A549 (cell line): Measurements from ENCODE around the gene RCAN3. TPM values are rescaled to one million over a fixed set of nuclear protein-coding genes. Genes with fewer than 3 reads are reported as not detected.

Experiments
- ATAC-seq, 2 experiments: fragments of 200-7000 bp in 1 of 2; fragments of >200 bp in 1 of 2; cut with Nextera tagmentation in 1 of 2; cut with Tn5 transposase in 1 of 2; 3 replicates each; pipeline versions ENCODE4 v1.8.0 to v1.9.1; 2018 to 2020; ENCODE audit warnings: mild to moderate bottlenecking in 1 of 2, moderate library complexity in 1 of 2
- CTCF ChIA-PET: fragments of 300-600 bp; sonication (Branson Sonifier 250); formaldehyde crosslinking; extraction: SDS; loops from one replicate; lab custom pipeline; 2021; ENCODE audit warnings: antibody characterized with exemption, inconsistent platforms; lab: Yijun Ruan, JAX
- POLR2A ChIA-PET: fragments of 350-600 bp; formaldehyde crosslinking; extraction: SDS; loops from one replicate; lab custom pipeline; 2021; ENCODE audit warnings: antibody characterized with exemption, inconsistent platforms; lab: Yijun Ruan, JAX
- DNase-seq, 2 experiments: peaks; one replicate each; pipeline versions ENCODE4 v3.0.0 to v3.0.0-alpha.2; 2011 to 2016; ENCODE audit warnings: low read depth in 1 of 2, low spot score in 1 of 2
- FAIRE-seq: peaks from 2 replicates; lab custom pipeline; 2011; peaks lifted over from hg19 to GRCh38; lab: Jason Lieb, UNC
- H3K27ac ChIP-seq, 2 experiments: fragments of >200 bp; sonication (Bioruptor Twin); formaldehyde crosslinking; 3 replicates each; pipeline ENCODE4 v1.5.1; 2016 to 2017
- H3K4me1 ChIP-seq: fragments of >200 bp; sonication (Bioruptor Twin); formaldehyde crosslinking; 3 replicates; pipeline ENCODE4 v1.6.1; 2016
- H3K4me2 ChIP-seq: fragments of >200 bp; sonication (Bioruptor Twin); formaldehyde crosslinking; 3 replicates; pipeline ENCODE4 v1.6.1; 2016
- H3K4me3 ChIP-seq: fragments of >200 bp; sonication (Bioruptor Twin); formaldehyde crosslinking; 3 replicates; pipeline ENCODE4 v1.5.1; 2016
- H3K9me3 ChIP-seq: fragments of >200 bp; sonication (Bioruptor Twin); formaldehyde crosslinking; 3 replicates; pipeline ENCODE4 v1.6.1; 2016
- ATOH8 ChIP-seq: fragments of 250-450 bp; sonication (Bioruptor Pico); IDR thresholded peaks from 2 replicates; pipeline ENCODE4 v1.5.0; 2020; ENCODE audit warnings: low read depth, mild to moderate bottlenecking, moderate library complexity
- BHLHE40 ChIP-seq: IDR thresholded peaks from 2 replicates; pipeline ENCODE4 v1.6.1; 2012; ENCODE audit warnings: low read depth, low read length, inconsistent platforms
- CBX8 ChIP-seq: fragments of 200-600 bp; sonication (generic); IDR thresholded peaks from 2 replicates; pipeline ENCODE4 v1.6.1; 2016
- CEBPB ChIP-seq, 2 experiments: fragments of >200 bp in 1 of 2; sonication (Bioruptor Twin) in 1 of 2; formaldehyde crosslinking in 1 of 2; IDR thresholded peaks; 2 replicates each; pipeline ENCODE4 v1.6.1; 2012 to 2016
- E2F6 ChIP-seq: IDR thresholded peaks from 2 replicates; pipeline ENCODE4 v1.6.1; 2012; ENCODE audit warnings: low read depth, borderline replicate concordance
- FOSL2 ChIP-seq, 2 experiments: fragments of 450-650 bp in 1 of 2; fragments of >200 bp in 1 of 2; sonication (Bioruptor Twin) in 1 of 2; formaldehyde crosslinking; IDR thresholded peaks; 2 replicates each; pipeline versions ENCODE4 v1.5.0 to v1.6.1; 2016 to 2020; ENCODE audit warnings: mild to moderate bottlenecking in 1 of 2, moderate library complexity in 1 of 2
- FOXS1 ChIP-seq: fragments of 250-450 bp; sonication (Bioruptor Pico); IDR thresholded peaks from 2 replicates; pipeline ENCODE4 v1.5.0; 2020; ENCODE audit warnings: mild to moderate bottlenecking, moderate library complexity
- GATA3 ChIP-seq: IDR thresholded peaks from 2 replicates; pipeline ENCODE4 v1.6.1; 2012; ENCODE audit warnings: borderline replicate concordance
- HEYL ChIP-seq: fragments of 250-450 bp; sonication (Bioruptor Pico); IDR thresholded peaks from 2 replicates; pipeline ENCODE4 v1.8.0; 2021; ENCODE audit warnings: mild to moderate bottlenecking, moderate library complexity
- HOXA7 ChIP-seq: fragments of 250-450 bp; sonication (Bioruptor Pico); IDR thresholded peaks from 2 replicates; pipeline ENCODE4 v1.5.0; 2020; ENCODE audit warnings: mild to moderate bottlenecking, moderate library complexity
- HOXB13 ChIP-seq: fragments of 250-450 bp; sonication (Bioruptor Pico); IDR thresholded peaks from 2 replicates; pipeline ENCODE4 v1.5.0; 2020; ENCODE audit warnings: low read depth, mild to moderate bottlenecking, moderate library complexity
- HOXB5 ChIP-seq: fragments of 250-450 bp; sonication (Bioruptor Pico); IDR thresholded peaks from 2 replicates; pipeline ENCODE4 v1.5.0; 2020; ENCODE audit warnings: mild to moderate bottlenecking, moderate library complexity
- KDM1A ChIP-seq: fragments of 200-600 bp; sonication (generic); IDR thresholded peaks from 2 replicates; pipeline ENCODE4 v1.6.1; 2016; ENCODE audit warnings: low read depth, mild to moderate bottlenecking
- MAZ ChIP-seq: fragments of 150-350 bp; IDR thresholded peaks from 2 replicates; pipeline ENCODE4 v1.6.1; 2014; ENCODE audit warnings: antibody characterized with exemption, low read depth, low read length, borderline replicate concordance
- MYC ChIP-seq: IDR thresholded peaks from 2 replicates; pipeline ENCODE4 v1.6.1; 2012; ENCODE audit warnings: mild to moderate bottlenecking, inconsistent platforms, low read length, improper control_type of control experiment, borderline replicate concordance
- NR3C1 ChIP-seq: fragments of >200 bp; sonication (Bioruptor Twin); formaldehyde crosslinking; IDR thresholded peaks from 3 replicates; pipeline ENCODE4 v1.6.1; 2017
- PHF8 ChIP-seq: fragments of 200-600 bp; sonication (generic); IDR thresholded peaks from 2 replicates; pipeline ENCODE4 v1.6.1; 2016; ENCODE audit warnings: low read depth, mild to moderate bottlenecking, antibody characterized with exemption, moderate library complexity, borderline replicate concordance
- POLR2AphosphoS2 ChIP-seq: conservative IDR thresholded peaks from 2 replicates; pipeline ENCODE4 v1.6.1; 2012; ENCODE audit warnings: low read length, improper control_type of control experiment, inconsistent platforms
- RAD21 ChIP-seq, 2 experiments: fragments of >200 bp in 1 of 2; sonication (Bioruptor Twin) in 1 of 2; formaldehyde crosslinking in 1 of 2; IDR thresholded peaks in 1 of 2; conservative IDR thresholded peaks in 1 of 2; 2 replicates in 1 of 2; 3 replicates in 1 of 2; pipeline ENCODE4 v1.6.1; 2012 to 2018; ENCODE audit warnings: inconsistent platforms in 1 of 2
- RFX5 ChIP-seq: fragments of 450-650 bp; IDR thresholded peaks from 2 replicates; pipeline ENCODE4 v1.7.1; 2014; ENCODE audit warnings: antibody characterized with exemption, mild to moderate bottlenecking, moderate library complexity
- SMC3 ChIP-seq: fragments of >200 bp; sonication (Bioruptor Twin); formaldehyde crosslinking; IDR thresholded peaks from 3 replicates; pipeline ENCODE4 v1.6.1; 2018; ENCODE audit warnings: inconsistent platforms
- TFCP2L1 ChIP-seq: fragments of 250-450 bp; sonication (Bioruptor Pico); IDR thresholded peaks from 2 replicates; pipeline ENCODE4 v1.5.0; 2021; ENCODE audit warnings: mild to moderate bottlenecking
- ZC3H11A ChIP-seq: fragments of 450-650 bp; IDR thresholded peaks from 2 replicates; pipeline ENCODE4 v1.6.1; 2014; ENCODE audit warnings: antibody characterized with exemption, mild to moderate bottlenecking
- ZFP36 ChIP-seq: fragments of 450-650 bp; IDR thresholded peaks from 2 replicates; pipeline ENCODE4 v1.6.1; 2014; ENCODE audit warnings: borderline replicate concordance; ENCODE audit not compliant: partially characterized antibody
- WGBS: methylation state at CpG from one replicate; pipeline ENCODE4 v1.1.6; 2017; ENCODE audit errors: missing lambda C conversion rate; 5-methylcytosine and 5-hydroxymethylcytosine counted together
- polyA plus RNA-seq, 4 experiments: library from polyadenylated mRNA; depleted of rRNA in 3 of 4; stranded (reverse); fragments of >200 nt; fragmentation: RNase III in 1 of 4; extraction: RNeasy Plus Mini Kit Qiagen cat#74134 plus additional on column Dnase treatment in 1 of 4; gene quantifications; 2 replicates in 3 of 4; 3 replicates in 1 of 4; pipeline ENCODE4 v1.2.3, GENCODE V29; 2011 to 2017
- TF ChIP-seq, protein P1 (sequence below): fragments of 450-650 bp; IDR thresholded peaks from 2 replicates; pipeline ENCODE4 v1.6.1; 2014; ENCODE audit warnings: antibody characterized with exemption
- TF ChIP-seq, protein P2 (sequence below): fragments of >200 bp; sonication (Bioruptor Twin); formaldehyde crosslinking; IDR thresholded peaks from 3 replicates; pipeline ENCODE4 v1.6.1; 2016
- TF ChIP-seq, protein P3 (sequence below): fragments of 150-350 bp; IDR thresholded peaks from 2 replicates; pipeline ENCODE4 v1.6.1; 2014; ENCODE audit warnings: low read depth, mild to moderate bottlenecking, low read length

RCAN3 gene
- polyA plus RNA-seq, 2 of the 4 experiments (the other 2 are of a cell fraction), result 7.4 to 14.6 TPM

DNA sequence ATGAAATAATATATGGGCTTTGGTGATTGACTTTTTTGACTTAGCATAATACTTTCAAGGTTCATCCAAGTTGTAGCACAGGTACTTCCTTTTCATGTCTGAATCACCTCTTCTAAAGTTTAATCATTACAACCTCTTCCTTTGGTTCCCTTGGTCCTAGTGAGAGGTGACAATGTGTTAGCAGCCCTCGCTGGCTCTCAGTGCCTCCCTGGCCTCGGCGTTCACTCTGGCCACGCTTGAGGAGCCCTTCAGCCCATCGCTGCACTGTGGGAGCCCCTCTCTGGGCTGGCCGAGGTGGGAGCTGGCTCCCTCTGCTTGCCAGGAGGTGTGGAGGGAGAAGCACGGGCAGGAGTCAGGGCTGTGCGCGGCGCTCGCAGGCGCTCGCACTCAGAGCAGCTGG, 13.0 kb upstream of the RCAN3 start:
- Histone ChIP-seq H3K4me1 (no peaks in the 10 kb centered on the region), H3K4me2 (no peak overlapping the region), H3K27ac (no peak overlapping the region), H3K9me3 (peaks cover 3% of the 10 kb centered on the region; the same call in 1 of the 3 replicates), H3K4me3 (no peak overlapping the region)
- DNase-seq, result no peak
- ChIA-PET CTCF (interaction anchor here (0.5 to 1.3 kb wide), 3 partner anchors 12 to 288 kb away, joined by 3 read pairs; no protein-coding TSS in a partner anchor), POLR2A (no interaction called here)
- TF ChIP-seq FOXS1 (CRISPR knock-in tag) (no peak), KDM1A (no peak), MAZ (no peak), PHF8 (no peak), CEBPB (IDR thresholded peaks at IDR 0.05) (no peak), ZC3H11A (no peak), CBX8 (no peak), HOXA7 (CRISPR knock-in tag) (no peak), RAD21 (conservative IDR thresholded peaks at IDR 0.05 in 1 of 2, IDR thresholded peaks at IDR 0.05 in 1 of 2) (no peak), POLR2AphosphoS2 (no peak), RFX5 (no peak), HOXB5 (CRISPR knock-in tag) (no peak), FOSL2 (IDR thresholded peaks at IDR 0.05) (no peak), FOSL2 (CRISPR knock-in tag; IDR thresholded peaks at IDR 0.05) (no peak), GATA3 (no peak)
- TF ChIP-seq, protein P1, sequence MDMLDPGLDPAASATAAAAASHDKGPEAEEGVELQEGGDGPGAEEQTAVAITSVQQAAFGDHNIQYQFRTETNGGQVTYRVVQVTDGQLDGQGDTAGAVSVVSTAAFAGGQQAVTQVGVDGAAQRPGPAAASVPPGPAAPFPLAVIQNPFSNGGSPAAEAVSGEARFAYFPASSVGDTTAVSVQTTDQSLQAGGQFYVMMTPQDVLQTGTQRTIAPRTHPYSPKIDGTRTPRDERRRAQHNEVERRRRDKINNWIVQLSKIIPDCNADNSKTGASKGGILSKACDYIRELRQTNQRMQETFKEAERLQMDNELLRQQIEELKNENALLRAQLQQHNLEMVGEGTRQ, result no peak
- 69% methylated on average over 7 of the region's 13 CpGs for WGBS
- no peak for FAIRE-seq
- no peak for ATAC-seq

DNA sequence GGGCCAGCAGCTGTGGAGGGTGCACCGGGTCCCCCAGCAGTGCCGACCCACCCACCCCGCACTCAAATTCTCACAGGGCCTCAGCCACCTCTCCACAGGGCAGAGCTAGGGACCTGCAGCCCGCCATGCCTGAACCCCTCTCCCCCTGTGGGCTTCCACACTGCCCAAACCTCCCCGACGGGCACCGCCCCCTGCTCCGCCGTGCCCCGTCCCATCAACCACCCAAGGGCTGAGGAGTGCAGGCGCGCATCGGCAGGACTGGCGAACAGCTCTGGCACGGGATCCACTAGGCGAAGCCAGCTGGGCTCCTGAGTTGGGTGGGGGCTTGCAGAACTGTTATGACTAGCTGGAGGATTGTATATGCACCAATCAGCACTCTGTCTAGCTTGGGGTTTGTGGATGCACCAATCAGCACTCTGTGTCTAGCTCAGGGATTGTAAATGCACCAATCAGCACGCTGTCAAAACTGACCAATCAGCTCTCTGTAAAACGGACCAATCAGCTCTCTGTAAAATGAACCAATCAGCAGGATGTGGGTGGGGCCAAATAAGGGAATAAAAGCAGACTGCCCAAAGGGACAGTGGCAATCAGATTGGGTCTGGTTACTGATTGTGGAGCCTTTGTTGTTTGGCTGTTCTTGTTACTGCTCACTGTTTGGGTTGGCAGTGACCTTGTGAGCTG, 12.4 kb upstream of the RCAN3 start:
- no peak overlapping the region for H3K4me2 ChIP-seq
- no peak for FAIRE-seq
- no peak for DNase-seq
- TF ChIP-seq HOXB13 (CRISPR knock-in tag) (no peak), GATA3 (no peak), HEYL (CRISPR knock-in tag) (no peak), CEBPB (IDR thresholded peaks at IDR 0.05) (no peak), ZFP36 (no peak), ZC3H11A (no peak)
- TF ChIP-seq, protein P2, sequence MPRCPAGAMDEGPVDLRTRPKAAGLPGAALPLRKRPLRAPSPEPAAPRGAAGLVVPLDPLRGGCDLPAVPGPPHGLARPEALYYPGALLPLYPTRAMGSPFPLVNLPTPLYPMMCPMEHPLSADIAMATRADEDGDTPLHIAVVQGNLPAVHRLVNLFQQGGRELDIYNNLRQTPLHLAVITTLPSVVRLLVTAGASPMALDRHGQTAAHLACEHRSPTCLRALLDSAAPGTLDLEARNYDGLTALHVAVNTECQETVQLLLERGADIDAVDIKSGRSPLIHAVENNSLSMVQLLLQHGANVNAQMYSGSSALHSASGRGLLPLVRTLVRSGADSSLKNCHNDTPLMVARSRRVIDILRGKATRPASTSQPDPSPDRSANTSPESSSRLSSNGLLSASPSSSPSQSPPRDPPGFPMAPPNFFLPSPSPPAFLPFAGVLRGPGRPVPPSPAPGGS, result no peak
- H3K27ac ChIP-seq, result no peak overlapping the region
- ATAC-seq, result no peak
- peaks cover 3% of the 10 kb centered on the region; the same call in 1 of the 3 replicates for H3K9me3 ChIP-seq
- H3K4me1 ChIP-seq, result no peaks in the 10 kb centered on the region
- no peak overlapping the region for H3K4me3 ChIP-seq
- POLR2A ChIA-PET, result no interaction called here
- CTCF ChIA-PET, result interaction anchor here (0.5 to 1.4 kb wide), 4 partner anchors 11 to 146 kb away, joined by 3 read pairs; partner anchors contain the start of gene NIPAL3
- 72% methylated on average over 2 of the region's 18 CpGs for WGBS

DNA sequence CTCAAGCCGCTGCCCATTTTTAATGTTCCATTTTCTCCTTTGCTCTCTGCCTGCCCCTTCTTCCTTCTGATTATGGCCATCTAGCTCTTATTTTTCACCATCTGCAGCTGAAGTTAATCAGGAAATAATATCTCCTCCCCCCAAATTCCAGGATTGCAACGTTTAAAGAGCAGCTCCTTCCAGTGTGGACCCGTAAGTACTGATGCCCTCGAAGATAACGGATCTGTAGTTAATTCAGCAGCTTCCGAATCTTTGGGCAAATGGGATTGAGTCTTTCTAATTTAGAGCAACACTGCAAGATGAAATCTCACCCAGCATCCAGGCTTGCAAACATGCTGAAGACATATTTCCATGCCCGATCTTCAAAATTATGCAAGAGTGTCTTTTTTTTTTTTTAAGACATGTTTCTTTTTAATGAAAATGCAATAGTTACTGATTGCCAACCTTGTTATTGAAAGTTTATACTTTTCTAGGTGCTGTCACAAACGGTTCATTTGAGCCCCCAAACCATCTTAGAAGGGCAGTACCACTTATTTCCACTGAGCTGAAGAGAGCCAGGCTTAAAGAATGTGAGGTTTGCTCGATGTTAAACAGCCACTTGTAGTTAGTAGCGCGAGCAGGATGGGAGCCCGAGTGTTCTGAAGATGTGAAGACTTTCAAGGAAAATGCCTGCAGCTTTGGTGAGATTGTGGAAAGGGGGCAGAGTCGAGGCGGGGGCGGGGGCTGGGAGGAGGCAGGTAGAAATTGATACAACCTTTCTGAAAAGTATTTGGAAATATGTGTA, 10.9 kb upstream of the RCAN3 start:
- WGBS, result 55% methylated on average over 15 of the region's 15 CpGs
- ATAC-seq, result peak; percentile 54 to 68; a peak in 2 of 6 replicates
- Histone ChIP-seq H3K4me1 (no peaks in the 10 kb centered on the region), H3K27ac (no peak overlapping the region), H3K9me3 (peaks cover 3% of the 10 kb centered on the region; the same call in 1 of the 3 replicates), H3K4me3 (no peak overlapping the region), H3K4me2 (no peak overlapping the region)
- POLR2A ChIA-PET, result no interaction called here
- no peak for FAIRE-seq
- CTCF ChIA-PET, result interaction anchor here (0.5 to 1.4 kb wide), 4 partner anchors 62 to 317 kb away, joined by 3 to 4 read pairs (median 3); partner anchors contain the start of gene NIPAL3
- peak; percentile 3 to 22 for DNase-seq
- TF ChIP-seq MYC (no peak), TFCP2L1 (CRISPR knock-in tag) (no peak), ATOH8 (CRISPR knock-in tag) (no peak), SMC3 (no peak), NR3C1 (no peak), MAZ (no peak), FOXS1 (CRISPR knock-in tag) (no peak), E2F6 (no peak), HOXB5 (CRISPR knock-in tag) (no peak), ZFP36 (no peak), BHLHE40 (no peak)
- TF ChIP-seq, protein P3, sequence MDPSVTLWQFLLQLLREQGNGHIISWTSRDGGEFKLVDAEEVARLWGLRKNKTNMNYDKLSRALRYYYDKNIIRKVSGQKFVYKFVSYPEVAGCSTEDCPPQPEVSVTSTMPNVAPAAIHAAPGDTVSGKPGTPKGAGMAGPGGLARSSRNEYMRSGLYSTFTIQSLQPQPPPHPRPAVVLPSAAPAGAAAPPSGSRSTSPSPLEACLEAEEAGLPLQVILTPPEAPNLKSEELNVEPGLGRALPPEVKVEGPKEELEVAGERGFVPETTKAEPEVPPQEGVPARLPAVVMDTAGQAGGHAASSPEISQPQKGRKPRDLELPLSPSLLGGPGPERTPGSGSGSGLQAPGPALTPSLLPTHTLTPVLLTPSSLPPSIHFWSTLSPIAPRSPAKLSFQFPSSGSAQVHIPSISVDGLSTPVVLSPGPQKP, result no peak
